BLaER1 (cell line): ENCODE data around the gene EFCAB6.
A peak's percentile ranks its signal among the peaks of the same experiment; 100 is the strongest.

Experiments
- H3K27ac ChIP-seq: shearing (Covaris generic); formaldehyde crosslinking; 2 replicates; pipeline ENCODE4 v1.8.1; 2022
- H3K27me3 ChIP-seq: shearing (Covaris generic); formaldehyde crosslinking; 2 replicates; pipeline ENCODE4 v1.8.1; 2022
- H3K36me3 ChIP-seq: shearing (Covaris generic); formaldehyde crosslinking; 2 replicates; pipeline ENCODE4 v1.8.1; 2022
- H3K4me1 ChIP-seq: shearing (Covaris generic); formaldehyde crosslinking; 2 replicates; pipeline ENCODE4 v1.8.1; 2022
- H3K4me2 ChIP-seq: shearing (Covaris generic); formaldehyde crosslinking; 2 replicates; pipeline ENCODE4 v1.8.1; 2022
- H3K4me3 ChIP-seq: shearing (Covaris generic); formaldehyde crosslinking; 2 replicates; pipeline ENCODE4 v1.8.1; 2022
- H3K9ac ChIP-seq: shearing (Covaris generic); formaldehyde crosslinking; 2 replicates; pipeline ENCODE4 v1.8.1; 2022
- H3K9me3 ChIP-seq: shearing (Covaris generic); formaldehyde crosslinking; 2 replicates; pipeline ENCODE4 v1.8.1; 2022
- H4K20me1 ChIP-seq: shearing (Covaris generic); formaldehyde crosslinking; 2 replicates; pipeline ENCODE4 v1.8.1; 2022
- Cebpa-rat ChIP-seq: shearing (Covaris generic); IDR thresholded peaks from 2 replicates; pipeline ENCODE4 v1.8.1; 2022

The EFCAB6 gene

GRCh38 chr22:43535336-43535735 is 276.8 kb downstream of the EFCAB6 start:
- Histone ChIP-seq H3K9ac (no peak overlapping the region), H3K36me3 (no peaks in the 10 kb centered on the region), H3K27me3 (no peaks in the 10 kb centered on the region), H3K4me1 (no peaks in the 10 kb centered on the region), H4K20me1 (no peaks in the 10 kb centered on the region), H3K27ac (no peak overlapping the region), H3K4me3 (no peak overlapping the region), H3K4me2 (no peak overlapping the region), H3K9me3 (no peaks in the 10 kb centered on the region)
- no peak for TF ChIP-seq Cebpa-rat

- TF ChIP-seq Cebpa-rat: no peak
- Histone ChIP-seq H3K4me3 (no peak overlapping the region), H3K4me1 (no peaks in the 10 kb centered on the region), H3K27ac (no peak overlapping the region), H3K9me3 (no peaks in the 10 kb centered on the region), H3K36me3 (no peaks in the 10 kb centered on the region), H4K20me1 (no peaks in the 10 kb centered on the region), H3K4me2 (no peak overlapping the region), H3K9ac (no peak overlapping the region), H3K27me3 (no peaks in the 10 kb centered on the region)
Observed at GRCh38 chr22:43534916-43535315, 277.2 kb downstream of the EFCAB6 start.

GRCh38 chr22:43533656-43534428 is 278.3 kb downstream of the EFCAB6 start:
- H3K36me3 ChIP-seq: no peaks in the 10 kb centered on the region
- TF ChIP-seq Cebpa-rat: no peak
- H3K9ac ChIP-seq: no peak overlapping the region
- H4K20me1 ChIP-seq: no peaks in the 10 kb centered on the region
- H3K4me2 ChIP-seq: no peak overlapping the region
- peaks cover 5% of the 10 kb centered on the region for H3K4me1 ChIP-seq
- H3K4me3 ChIP-seq: no peak overlapping the region
- H3K9me3 ChIP-seq: no peaks in the 10 kb centered on the region
- no peaks in the 10 kb centered on the region for H3K27me3 ChIP-seq
- H3K27ac ChIP-seq: no peak overlapping the region

DNA sequence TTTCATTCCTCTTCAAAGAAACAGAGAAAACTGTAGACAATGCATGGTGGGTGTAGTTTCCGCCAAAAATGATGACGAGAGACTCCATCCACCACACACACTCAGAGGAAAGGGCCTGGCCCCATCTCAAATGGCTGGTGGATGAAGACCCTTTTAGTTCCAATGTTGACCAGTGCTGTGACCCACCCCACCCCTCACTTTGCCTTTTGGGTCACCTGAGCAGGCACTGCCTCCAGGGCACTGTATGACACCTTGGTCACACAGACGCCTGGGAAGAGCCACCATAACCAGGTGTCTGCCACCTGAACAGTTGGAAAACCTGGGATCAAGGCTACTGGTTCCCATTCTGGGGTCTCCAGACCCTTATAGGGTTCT is 279.0 kb downstream of the EFCAB6 start:
- H3K9ac ChIP-seq: no peak overlapping the region
- H3K27me3 ChIP-seq: no peaks in the 10 kb centered on the region
- TF ChIP-seq Cebpa-rat: no peak
- peaks cover 8% of the 10 kb centered on the region for H3K4me1 ChIP-seq
- no peak overlapping the region for H3K27ac ChIP-seq
- H3K9me3 ChIP-seq: no peaks in the 10 kb centered on the region
- no peak overlapping the region for H3K4me2 ChIP-seq
- no peaks in the 10 kb centered on the region for H4K20me1 ChIP-seq
- H3K4me3 ChIP-seq: no peak overlapping the region
- H3K36me3 ChIP-seq: no peaks in the 10 kb centered on the region

- Histone ChIP-seq H3K4me3 (no peak overlapping the region), H4K20me1 (no peaks in the 10 kb centered on the region), H3K36me3 (no peaks in the 10 kb centered on the region), H3K4me1 (peaks cover 8% of the 10 kb centered on the region), H3K4me2 (no peak overlapping the region), H3K27me3 (no peaks in the 10 kb centered on the region), H3K27ac (no peak overlapping the region), H3K9ac (no peak overlapping the region), H3K9me3 (no peaks in the 10 kb centered on the region)
- no peak for TF ChIP-seq Cebpa-rat
Observed at GRCh38 chr22:43532301-43533155, 279.6 kb downstream of the EFCAB6 start.

DNA sequence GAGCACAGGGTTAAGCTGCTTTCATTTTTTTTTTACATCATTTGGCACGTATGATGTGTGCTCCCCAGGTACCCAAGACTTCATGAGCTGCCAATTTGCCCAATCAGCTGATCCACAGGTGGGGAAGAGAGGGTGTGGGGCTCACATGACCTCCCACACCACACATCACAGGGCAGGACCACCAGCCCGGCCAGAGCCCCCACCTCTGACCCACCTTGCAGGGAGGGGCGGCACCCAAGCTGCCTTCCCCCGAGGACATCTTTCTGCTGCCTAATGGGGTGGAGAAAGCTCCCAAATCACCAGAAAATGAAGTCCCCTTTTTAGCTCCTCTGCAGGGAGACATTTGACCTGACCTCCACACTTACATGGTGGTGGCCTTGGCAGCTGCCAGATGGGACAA is 280.5 kb downstream of the EFCAB6 start:
- Histone ChIP-seq H3K27ac (no peak overlapping the region), H3K27me3 (no peaks in the 10 kb centered on the region), H4K20me1 (no peaks in the 10 kb centered on the region), H3K4me1 (peaks cover 8% of the 10 kb centered on the region), H3K36me3 (no peaks in the 10 kb centered on the region), H3K9ac (no peak overlapping the region), H3K9me3 (no peaks in the 10 kb centered on the region), H3K4me3 (no peak overlapping the region), H3K4me2 (no peak overlapping the region)
- TF ChIP-seq Cebpa-rat: no peak

GRCh38 chr22:43530349-43531201 is 281.5 kb downstream of the EFCAB6 start:
- Histone ChIP-seq H3K27ac (no peak overlapping the region), H3K4me1 (peaks cover 8% of the 10 kb centered on the region), H3K27me3 (no peaks in the 10 kb centered on the region)

GRCh38 chr22:43529934-43530333 is 282.2 kb downstream of the EFCAB6 start:
- TF ChIP-seq Cebpa-rat: no peak
- Histone ChIP-seq H3K9ac (no peak overlapping the region), H3K4me3 (no peak overlapping the region), H3K36me3 (no peaks in the 10 kb centered on the region), H3K27ac (no peak overlapping the region), H3K27me3 (no peaks in the 10 kb centered on the region), H3K9me3 (no peaks in the 10 kb centered on the region), H3K4me2 (no peak overlapping the region), H3K4me1 (peaks cover 8% of the 10 kb centered on the region), H4K20me1 (no peaks in the 10 kb centered on the region)

More at GRCh38 chr22:43530349-43531201, 281.5 kb downstream of the EFCAB6 start:
- Histone ChIP-seq H3K4me2 (no peak overlapping the region), H4K20me1 (no peaks in the 10 kb centered on the region), H3K9ac (no peak overlapping the region), H3K4me3 (no peak overlapping the region), H3K9me3 (no peaks in the 10 kb centered on the region), H3K36me3 (no peaks in the 10 kb centered on the region)
- no peak for TF ChIP-seq Cebpa-rat

- Histone ChIP-seq H3K4me2 (peak overlapping the region; percentile 41), H3K9me3 (no peaks in the 10 kb centered on the region), H3K36me3 (no peaks in the 10 kb centered on the region), H3K27ac (no peak overlapping the region), H3K27me3 (no peaks in the 10 kb centered on the region), H3K4me1 (peaks cover 8% of the 10 kb centered on the region), H3K9ac (no peak overlapping the region), H3K4me3 (no peak overlapping the region), H4K20me1 (no peaks in the 10 kb centered on the region)
- no peak for TF ChIP-seq Cebpa-rat
Observed at GRCh38 chr22:43529461-43529860, 282.6 kb downstream of the EFCAB6 start.
